ENCODE data around the gene USPL1. TPM values are rescaled to one million over a fixed set of nuclear protein-coding genes. Genes with fewer than 3 reads are reported as not detected.

Gene USPL1
- total and polyA plus RNA-seq, 4 donors: 4.1 to 13.0 (median 8.2) TPM

- Histone ChIP-seq H3K27ac (ENCODE audit: low read depth in 1 of 2, low read length in 2 of 2) (no peak overlapping the region), H3K4me3 (ENCODE audit: low read depth in 1 of 3, low read length in 3 of 3) (no peak overlapping the region), H3K4me1 (ENCODE audit: control insufficient read depth in 4 of 4, insufficient read depth in 4 of 4, low read length in 3 of 4) (peaks cover 0 to 9% (median 0%) of the 10 kb centered on the region in 4 donors), H3K36me3 (ENCODE audit: control insufficient read depth in 4 of 4, insufficient read depth in 3 of 4, low read depth in 1 of 4, low read length in 3 of 4) (no peaks in the 10 kb centered on the region), H3K27me3 (ENCODE audit: control insufficient read depth in 4 of 4, insufficient read depth in 4 of 4, low read length in 3 of 4) (no peaks in the 10 kb centered on the region), H3K9me3 (ENCODE audit: control insufficient read depth in 4 of 4, low read length in 3 of 4) (no peaks in the 10 kb centered on the region), H3K9ac (ENCODE audit: low read depth in 1 of 2, low read length in 2 of 2) (no peak overlapping the region)
- WGBS: 70% methylated on average over 7 of the region's 7 CpGs
- TF ChIP-seq REST (IDR thresholded peaks at IDR 0.05) (no peak), NR2F2 (IDR thresholded peaks at IDR 0.05) (peak; percentile 2)
- no peak for DNase-seq (ENCODE audit: low spot score)
Measured at GRCh38 chr13:30697996-30698401, 80.3 kb downstream of the USPL1 start.

DNA sequence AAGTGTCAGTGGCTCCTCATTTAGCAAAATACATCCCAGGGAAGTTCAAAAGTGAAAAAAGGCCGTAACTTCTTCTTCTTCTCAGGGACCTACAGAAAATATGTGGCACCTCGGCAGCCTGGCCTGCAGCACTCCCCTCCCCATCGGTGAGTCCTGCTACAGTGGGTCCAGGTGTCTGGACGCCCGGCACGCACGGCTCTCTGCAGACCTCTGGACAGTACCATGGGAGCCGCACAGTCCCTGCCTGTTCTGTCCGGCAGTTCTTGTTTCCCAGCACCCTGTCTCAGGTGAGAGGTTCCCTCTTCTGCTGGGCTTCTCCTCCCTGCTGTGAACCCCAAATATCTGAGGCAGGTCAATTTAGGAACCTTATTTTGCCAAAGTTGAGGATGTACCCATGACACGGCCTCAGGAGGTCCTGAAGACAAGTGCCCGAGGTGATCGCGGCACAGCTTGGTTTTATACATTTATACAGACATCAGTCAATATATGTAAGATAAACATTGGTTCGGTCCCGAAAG is 80.8 kb downstream of the USPL1 start:
- H3K27ac ChIP-seq (ENCODE audit: low read depth in 1 of 2, low read length in 2 of 2): no peak overlapping the region
- H3K4me1 ChIP-seq (ENCODE audit: control insufficient read depth in 4 of 4, insufficient read depth in 4 of 4, low read length in 3 of 4): peaks cover 0 to 9% (median 0%) of the 10 kb centered on the region in 4 donors
- no peak overlapping the region for H3K4me3 ChIP-seq (ENCODE audit: low read depth in 1 of 3, low read length in 3 of 3)
- H3K27me3 ChIP-seq (ENCODE audit: control insufficient read depth in 4 of 4, insufficient read depth in 4 of 4, low read length in 3 of 4): no peaks in the 10 kb centered on the region
- H3K9ac ChIP-seq (ENCODE audit: low read depth in 1 of 2, low read length in 2 of 2): no peak overlapping the region
- H3K9me3 ChIP-seq (ENCODE audit: control insufficient read depth in 4 of 4, low read length in 3 of 4): no peaks in the 10 kb centered on the region
- no peaks in the 10 kb centered on the region for H3K36me3 ChIP-seq (ENCODE audit: control insufficient read depth in 4 of 4, insufficient read depth in 3 of 4, low read depth in 1 of 4, low read length in 3 of 4)
- no peak for DNase-seq (ENCODE audit: low spot score)
- TF ChIP-seq NR2F2 (IDR thresholded peaks at IDR 0.05): no peak
- TF ChIP-seq HNF4A (conservative IDR thresholded peaks at IDR 0.05): no peak
- TF ChIP-seq, protein P1, sequence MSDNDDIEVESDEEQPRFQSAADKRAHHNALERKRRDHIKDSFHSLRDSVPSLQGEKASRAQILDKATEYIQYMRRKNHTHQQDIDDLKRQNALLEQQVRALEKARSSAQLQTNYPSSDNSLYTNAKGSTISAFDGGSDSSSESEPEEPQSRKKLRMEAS (IDR thresholded peaks at IDR 0.05): no peak
- no peak for TF ChIP-seq FOXA2 (IDR thresholded peaks at IDR 0.05)
- no peak for TF ChIP-seq ZBTB33 (IDR thresholded peaks at IDR 0.05)
- no peak for TF ChIP-seq YY1 (IDR thresholded peaks at IDR 0.05)
- no peak for TF ChIP-seq TAF1 (conservative IDR thresholded peaks at IDR 0.05)
- no peak for TF ChIP-seq SP1 (IDR thresholded peaks at IDR 0.05)
- TF ChIP-seq HNF4G (IDR thresholded peaks at IDR 0.05): no peak
- no peak for TF ChIP-seq RXRA (IDR thresholded peaks at IDR 0.05)
- TF ChIP-seq REST (IDR thresholded peaks at IDR 0.05): no peak
- no peak for TF ChIP-seq FOXA1 (IDR thresholded peaks at IDR 0.05)
- TF ChIP-seq EGR1 (IDR thresholded peaks at IDR 0.05; ENCODE audit: low read depth in 2 of 2): no peak
- no peak for TF ChIP-seq RAD21 (IDR thresholded peaks at IDR 0.05)
- 81% methylated on average over 15 of the region's 15 CpGs for WGBS

Data from liver (tissue), 9 donors.